WTC11 (cell line): ENCODE results near the gene SEC16A. TPM values are rescaled to one million over a fixed set of nuclear protein-coding genes. Genes with fewer than 3 reads are reported as not detected.

Experiments used
- ATAC-seq: fragments of 200-7000 bp; cut with Tn5 transposase; 2 replicates; pipeline ENCODE4 v1.10.0; 2021; ENCODE audit warnings: mild to moderate bottlenecking, moderate library complexity
- CTCF ChIA-PET: fragments of 300-600 bp; sonication (Branson Sonifier 250); formaldehyde crosslinking; loops from one replicate; lab custom pipeline; 2021; ENCODE audit warnings: antibody characterized with exemption; lab: Charles Lee
- POLR2A ChIA-PET: fragments of 350-600 bp; sonication (Branson Sonifier 250); formaldehyde crosslinking; loops from one replicate; lab custom pipeline; 2021; ENCODE audit warnings: antibody characterized with exemption; lab: Charles Lee
- DNase-seq: peaks from one replicate; pipeline ENCODE4 v3.0.0; 2021; ENCODE audit warnings: low spot score
- H3K27ac Mint-ChIP-seq: 2 replicates; pipeline ENCODE4 v1.8.0; 2021; ENCODE audit warnings: mixed read lengths
- H3K27me3 Mint-ChIP-seq: 2 replicates; pipeline ENCODE4 v1.8.0; 2021; ENCODE audit warnings: low read depth, mild to moderate bottlenecking, moderate library complexity, mixed read lengths
- H3K36me3 Mint-ChIP-seq: 2 replicates; pipeline ENCODE4 v1.8.0; 2021; ENCODE audit warnings: mixed read lengths
- H3K4me1 Mint-ChIP-seq: 2 replicates; pipeline ENCODE4 v1.8.0; 2022; ENCODE audit warnings: mixed read lengths
- H3K4me3 Mint-ChIP-seq: 2 replicates; pipeline ENCODE4 v1.8.0; 2021; ENCODE audit warnings: mild to moderate bottlenecking, moderate library complexity, mixed read lengths
- H3K9me3 Mint-ChIP-seq: 2 replicates; pipeline ENCODE4 v1.8.0; 2021; ENCODE audit warnings: mixed read lengths
- CBFB ChIP-seq: sonication (generic); formaldehyde crosslinking; IDR thresholded peaks from 2 replicates; pipeline ENCODE4 v1.8.1; 2022; ENCODE audit warnings: mild to moderate bottlenecking, low read depth, missing genetic modification reagents
- KAT7 ChIP-seq: sonication (generic); formaldehyde crosslinking; IDR thresholded peaks from 2 replicates; pipeline ENCODE4 v1.8.1; 2023; ENCODE audit warnings: missing genetic modification reagents, mild to moderate bottlenecking, borderline replicate concordance
- MXD4 ChIP-seq: fragments of 250-450 bp; sonication (Bioruptor Pico); IDR thresholded peaks from 2 replicates; pipeline ENCODE4 v1.8.0; 2021; ENCODE audit warnings: mild to moderate bottlenecking, moderate library complexity, borderline replicate concordance
- NFATC4 ChIP-seq: fragments of 250-450 bp; sonication (Bioruptor Pico); IDR thresholded peaks from 2 replicates; pipeline ENCODE4 v1.9.0; 2021; ENCODE audit warnings: mild to moderate bottlenecking
- SMAD4 ChIP-seq: sonication (generic); formaldehyde crosslinking; IDR thresholded peaks from 2 replicates; pipeline ENCODE4 v1.8.0; 2022; ENCODE audit warnings: mild to moderate bottlenecking, missing genetic modification reagents
- SP1 ChIP-seq: sonication (generic); formaldehyde crosslinking; conservative IDR thresholded peaks from 2 replicates; pipeline ENCODE4 v1.8.1; 2022; ENCODE audit warnings: missing genetic modification reagents
- TP53 ChIP-seq: sonication (generic); formaldehyde crosslinking; IDR thresholded peaks from 2 replicates; pipeline ENCODE4 v1.8.1; 2023; ENCODE audit warnings: mild to moderate bottlenecking, missing genetic modification reagents
- ZNF121 ChIP-seq: sonication (generic); formaldehyde crosslinking; IDR thresholded peaks from 2 replicates; pipeline ENCODE4 v1.8.0; 2023; ENCODE audit warnings: missing genetic modification reagents
- ZNF219 ChIP-seq: sonication (generic); formaldehyde crosslinking; IDR thresholded peaks from 2 replicates; pipeline ENCODE4 v1.8.0; 2023; ENCODE audit warnings: missing genetic modification reagents, mild to moderate bottlenecking, borderline replicate concordance
- ZNF263 ChIP-seq: sonication (generic); formaldehyde crosslinking; IDR thresholded peaks from 2 replicates; pipeline ENCODE4 v1.8.1; 2022; ENCODE audit warnings: low read depth, mild to moderate bottlenecking, moderate library complexity, missing genetic modification reagents
- total RNA-seq: library from RNA; stranded (reverse); gene quantifications from 3 replicates; pipeline ENCODE4 v1.2.3, GENCODE V29; 2021
- TF ChIP-seq, protein P1 (sequence below): sonication (generic); formaldehyde crosslinking; IDR thresholded peaks from 2 replicates; pipeline ENCODE4 v1.8.1; 2022; ENCODE audit warnings: low read depth, missing genetic modification reagents, borderline replicate concordance
- TF ChIP-seq, protein P2 (sequence below): sonication (generic); formaldehyde crosslinking; IDR thresholded peaks from 2 replicates; pipeline ENCODE4 v1.8.1; 2023; ENCODE audit warnings: mild to moderate bottlenecking, moderate library complexity, missing genetic modification reagents
- TF ChIP-seq, protein P3 (sequence below): sonication (generic); formaldehyde crosslinking; IDR thresholded peaks from 2 replicates; pipeline ENCODE4 v1.8.1; 2023; ENCODE audit warnings: mild to moderate bottlenecking, missing genetic modification reagents, borderline replicate concordance
- TF ChIP-seq, protein P4 (sequence below): fragments of 250-450 bp; sonication (Bioruptor Pico); IDR thresholded peaks from 2 replicates; pipeline ENCODE4 v1.9.0; 2021; ENCODE audit warnings: moderate library complexity, mild to moderate bottlenecking, inconsistent platforms, borderline replicate concordance
- TF ChIP-seq, protein P5 (sequence below): sonication (generic); formaldehyde crosslinking; IDR thresholded peaks from 2 replicates; pipeline ENCODE4 v1.8.1; 2022; ENCODE audit warnings: mild to moderate bottlenecking, moderate library complexity, missing genetic modification reagents
- TF ChIP-seq, protein P6 (sequence below): sonication (generic); formaldehyde crosslinking; IDR thresholded peaks from 2 replicates; pipeline ENCODE4 v1.8.1; 2023; ENCODE audit warnings: mild to moderate bottlenecking, missing genetic modification reagents
- TF ChIP-seq, protein P7 (sequence below): sonication (generic); formaldehyde crosslinking; IDR thresholded peaks from 2 replicates; pipeline ENCODE4 v1.8.0; 2022; ENCODE audit warnings: mild to moderate bottlenecking, missing genetic modification reagents
- TF ChIP-seq, protein P8 (sequence below): fragments of 250-450 bp; sonication (Bioruptor Pico); conservative IDR thresholded peaks from 2 replicates; pipeline ENCODE4 v1.9.0; 2021; ENCODE audit warnings: mild to moderate bottlenecking

Gene SEC16A
- total RNA-seq, 1 experiment from 2014 or later, result 70.9 TPM

DNA sequence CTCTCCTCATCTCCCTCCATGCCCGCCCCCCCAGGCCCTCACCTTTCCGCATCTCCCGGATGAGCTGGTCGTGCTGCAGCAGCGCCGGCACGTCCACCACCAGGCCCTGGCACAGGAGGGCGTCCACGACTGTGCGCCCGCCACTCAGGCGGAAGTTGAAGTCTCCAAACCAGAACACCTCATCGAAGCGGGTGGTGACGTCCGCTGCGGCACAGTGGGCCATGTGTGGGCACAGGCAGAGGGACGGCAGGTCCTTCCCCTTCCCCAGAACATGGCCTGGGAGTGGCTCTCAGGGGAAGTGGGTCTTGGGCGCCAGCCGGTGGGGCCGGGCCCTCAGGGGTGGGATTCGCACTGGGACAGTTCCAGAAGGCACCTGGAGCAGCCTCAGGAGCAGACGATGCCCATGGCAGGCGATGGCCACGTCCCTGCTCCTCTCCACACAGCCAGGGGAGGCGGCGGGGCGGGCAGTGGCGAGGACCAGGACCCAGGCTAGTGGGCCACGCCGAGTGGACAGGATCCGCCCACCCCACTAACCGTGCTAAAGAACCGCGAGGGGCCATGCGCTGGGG is 51.0 kb downstream of the SEC16A start:
- ChIA-PET POLR2A (no interaction called here), CTCF (no interaction called here)
- no peaks in the 10 kb centered on the region for H3K9me3 Mint-ChIP-seq
- DNase-seq (no peak), ATAC-seq (no peak)
- peaks cover 3% of the 10 kb centered on the region for H3K4me1 Mint-ChIP-seq
- H3K36me3 Mint-ChIP-seq, result peaks cover 2% of the 10 kb centered on the region; the same call in 1 of the 2 replicates
- no peak overlapping the region for H3K27ac Mint-ChIP-seq
- no peak for TF ChIP-seq ZNF263 (CRISPR knock-in tag)
- H3K4me3 Mint-ChIP-seq, result no peak overlapping the region
- no peaks in the 10 kb centered on the region for H3K27me3 Mint-ChIP-seq

DNA sequence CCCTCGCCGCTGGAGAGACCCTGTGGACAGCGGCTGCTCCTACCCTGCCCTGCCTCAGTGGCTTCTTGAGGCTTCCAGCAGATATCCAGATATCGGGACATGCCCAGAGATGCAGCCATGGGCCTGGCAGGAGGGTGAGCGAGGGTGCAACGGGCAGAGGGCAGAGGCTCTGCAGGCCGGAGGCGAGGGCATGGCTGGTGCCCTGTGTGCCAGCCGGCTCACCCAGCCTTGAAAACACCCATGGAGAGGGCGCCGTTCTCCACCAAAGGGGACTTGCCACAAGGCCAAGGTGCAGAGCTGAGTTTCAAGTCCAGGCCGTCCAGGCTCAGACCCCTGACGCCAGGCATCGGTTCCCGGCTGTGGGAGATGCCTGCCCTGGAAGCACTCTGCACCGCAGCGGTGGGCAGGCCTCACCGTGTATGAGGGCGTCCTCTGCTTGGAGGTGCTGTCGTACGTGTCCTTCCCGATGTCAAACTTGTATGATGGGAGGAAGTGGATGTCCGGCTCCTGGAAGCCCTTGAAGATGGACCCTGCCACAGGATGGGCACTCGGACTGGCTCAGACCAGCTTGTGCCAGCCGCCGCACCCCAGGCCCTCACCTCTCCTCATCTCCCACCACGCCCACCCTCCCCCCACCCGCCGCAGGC is 52.1 kb downstream of the SEC16A start:
- no peaks in the 10 kb centered on the region for H3K27me3 Mint-ChIP-seq
- DNase-seq, result no peak
- H3K27ac Mint-ChIP-seq, result no peak overlapping the region
- no peak for ATAC-seq
- no peaks in the 10 kb centered on the region for H3K9me3 Mint-ChIP-seq
- ChIA-PET CTCF (interaction anchor here (1.0 to 1.3 kb wide), 4 partner anchors 8 to 213 kb away, joined by 3 to 5 read pairs (median 3); no protein-coding TSS in a partner anchor), POLR2A (no interaction called here)
- H3K4me3 Mint-ChIP-seq, result no peak overlapping the region
- no peaks in the 10 kb centered on the region for H3K36me3 Mint-ChIP-seq
- H3K4me1 Mint-ChIP-seq, result no peaks in the 10 kb centered on the region
- no peak for TF ChIP-seq ZNF121 (CRISPR knock-in tag)
- TF ChIP-seq, protein P1, sequence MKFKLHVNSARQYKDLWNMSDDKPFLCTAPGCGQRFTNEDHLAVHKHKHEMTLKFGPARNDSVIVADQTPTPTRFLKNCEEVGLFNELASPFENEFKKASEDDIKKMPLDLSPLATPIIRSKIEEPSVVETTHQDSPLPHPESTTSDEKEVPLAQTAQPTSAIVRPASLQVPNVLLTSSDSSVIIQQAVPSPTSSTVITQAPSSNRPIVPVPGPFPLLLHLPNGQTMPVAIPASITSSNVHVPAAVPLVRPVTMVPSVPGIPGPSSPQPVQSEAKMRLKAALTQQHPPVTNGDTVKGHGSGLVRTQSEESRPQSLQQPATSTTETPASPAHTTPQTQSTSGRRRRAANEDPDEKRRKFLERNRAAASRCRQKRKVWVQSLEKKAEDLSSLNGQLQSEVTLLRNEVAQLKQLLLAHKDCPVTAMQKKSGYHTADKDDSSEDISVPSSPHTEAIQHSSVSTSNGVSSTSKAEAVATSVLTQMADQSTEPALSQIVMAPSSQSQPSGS, result no peak
- TF ChIP-seq, protein P2, sequence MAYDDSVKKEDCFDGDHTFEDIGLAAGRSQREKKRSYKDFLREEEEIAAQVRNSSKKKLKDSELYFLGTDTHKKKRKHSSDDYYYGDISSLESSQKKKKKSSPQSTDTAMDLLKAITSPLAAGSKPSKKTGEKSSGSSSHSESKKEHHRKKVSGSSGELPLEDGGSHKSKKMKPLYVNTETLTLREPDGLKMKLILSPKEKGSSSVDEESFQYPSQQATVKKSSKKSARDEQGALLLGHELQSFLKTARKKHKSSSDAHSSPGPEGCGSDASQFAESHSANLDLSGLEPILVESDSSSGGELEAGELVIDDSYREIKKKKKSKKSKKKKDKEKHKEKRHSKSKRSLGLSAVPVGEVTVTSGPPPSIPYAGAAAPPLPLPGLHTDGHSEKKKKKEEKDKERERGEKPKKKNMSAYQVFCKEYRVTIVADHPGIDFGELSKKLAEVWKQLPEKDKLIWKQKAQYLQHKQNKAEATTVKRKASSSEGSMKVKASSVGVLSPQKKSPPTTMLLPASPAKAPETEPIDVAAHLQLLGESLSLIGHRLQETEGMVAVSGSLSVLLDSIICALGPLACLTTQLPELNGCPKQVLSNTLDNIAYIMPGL, result no peak
- TF ChIP-seq, protein P3, sequence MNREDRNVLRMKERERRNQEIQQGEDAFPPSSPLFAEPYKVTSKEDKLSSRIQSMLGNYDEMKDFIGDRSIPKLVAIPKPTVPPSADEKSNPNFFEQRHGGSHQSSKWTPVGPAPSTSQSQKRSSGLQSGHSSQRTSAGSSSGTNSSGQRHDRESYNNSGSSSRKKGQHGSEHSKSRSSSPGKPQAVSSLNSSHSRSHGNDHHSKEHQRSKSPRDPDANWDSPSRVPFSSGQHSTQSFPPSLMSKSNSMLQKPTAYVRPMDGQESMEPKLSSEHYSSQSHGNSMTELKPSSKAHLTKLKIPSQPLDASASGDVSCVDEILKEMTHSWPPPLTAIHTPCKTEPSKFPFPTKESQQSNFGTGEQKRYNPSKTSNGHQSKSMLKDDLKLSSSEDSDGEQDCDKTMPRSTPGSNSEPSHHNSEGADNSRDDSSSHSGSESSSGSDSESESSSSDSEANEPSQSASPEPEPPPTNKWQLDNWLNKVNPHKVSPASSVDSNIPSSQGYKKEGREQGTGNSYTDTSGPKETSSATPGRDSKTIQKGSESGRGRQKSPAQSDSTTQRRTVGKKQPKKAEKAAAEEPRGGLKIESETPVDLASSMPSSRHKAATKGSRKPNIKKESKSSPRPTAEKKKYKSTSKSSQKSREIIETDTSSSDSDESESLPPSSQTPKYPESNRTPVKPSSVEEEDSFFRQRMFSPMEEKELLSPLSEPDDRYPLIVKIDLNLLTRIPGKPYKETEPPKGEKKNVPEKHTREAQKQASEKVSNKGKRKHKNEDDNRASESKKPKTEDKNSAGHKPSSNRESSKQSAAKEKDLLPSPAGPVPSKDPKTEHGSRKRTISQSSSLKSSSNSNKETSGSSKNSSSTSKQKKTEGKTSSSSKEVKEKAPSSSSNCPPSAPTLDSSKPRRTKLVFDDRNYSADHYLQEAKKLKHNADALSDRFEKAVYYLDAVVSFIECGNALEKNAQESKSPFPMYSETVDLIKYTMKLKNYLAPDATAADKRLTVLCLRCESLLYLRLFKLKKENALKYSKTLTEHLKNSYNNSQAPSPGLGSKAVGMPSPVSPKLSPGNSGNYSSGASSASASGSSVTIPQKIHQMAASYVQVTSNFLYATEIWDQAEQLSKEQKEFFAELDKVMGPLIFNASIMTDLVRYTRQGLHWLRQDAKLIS (CRISPR knock-in tag), result no peak
- TF ChIP-seq KAT7, result no peak
- no peak for TF ChIP-seq SMAD4 (CRISPR knock-in tag)
- TF ChIP-seq, protein P4, sequence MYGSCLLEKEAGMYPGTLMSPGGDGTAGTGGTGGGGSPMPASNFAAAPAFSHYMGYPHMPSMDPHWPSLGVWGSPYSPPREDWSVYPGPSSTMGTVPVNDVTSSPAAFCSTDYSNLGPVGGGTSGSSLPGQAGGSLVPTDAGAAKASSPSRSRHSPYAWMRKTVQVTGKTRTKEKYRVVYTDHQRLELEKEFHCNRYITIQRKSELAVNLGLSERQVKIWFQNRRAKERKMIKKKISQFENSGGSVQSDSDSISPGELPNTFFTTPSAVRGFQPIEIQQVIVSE (CRISPR knock-in tag), result no peak
- no peak for TF ChIP-seq SP1 (CRISPR knock-in tag)
- TF ChIP-seq NFATC4 (CRISPR knock-in tag), result no peak
- TF ChIP-seq, protein P5, sequence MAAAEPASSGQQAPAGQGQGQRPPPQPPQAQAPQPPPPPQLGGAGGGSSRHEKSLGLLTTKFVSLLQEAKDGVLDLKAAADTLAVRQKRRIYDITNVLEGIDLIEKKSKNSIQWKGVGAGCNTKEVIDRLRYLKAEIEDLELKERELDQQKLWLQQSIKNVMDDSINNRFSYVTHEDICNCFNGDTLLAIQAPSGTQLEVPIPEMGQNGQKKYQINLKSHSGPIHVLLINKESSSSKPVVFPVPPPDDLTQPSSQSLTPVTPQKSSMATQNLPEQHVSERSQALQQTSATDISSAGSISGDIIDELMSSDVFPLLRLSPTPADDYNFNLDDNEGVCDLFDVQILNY (CRISPR knock-in tag), result no peak
- TF ChIP-seq MXD4 (CRISPR knock-in tag), result no peak
- TF ChIP-seq CBFB, result no peak
- TF ChIP-seq TP53 (CRISPR knock-in tag), result no peak
- no peak for TF ChIP-seq ZNF219
- TF ChIP-seq, protein P6, sequence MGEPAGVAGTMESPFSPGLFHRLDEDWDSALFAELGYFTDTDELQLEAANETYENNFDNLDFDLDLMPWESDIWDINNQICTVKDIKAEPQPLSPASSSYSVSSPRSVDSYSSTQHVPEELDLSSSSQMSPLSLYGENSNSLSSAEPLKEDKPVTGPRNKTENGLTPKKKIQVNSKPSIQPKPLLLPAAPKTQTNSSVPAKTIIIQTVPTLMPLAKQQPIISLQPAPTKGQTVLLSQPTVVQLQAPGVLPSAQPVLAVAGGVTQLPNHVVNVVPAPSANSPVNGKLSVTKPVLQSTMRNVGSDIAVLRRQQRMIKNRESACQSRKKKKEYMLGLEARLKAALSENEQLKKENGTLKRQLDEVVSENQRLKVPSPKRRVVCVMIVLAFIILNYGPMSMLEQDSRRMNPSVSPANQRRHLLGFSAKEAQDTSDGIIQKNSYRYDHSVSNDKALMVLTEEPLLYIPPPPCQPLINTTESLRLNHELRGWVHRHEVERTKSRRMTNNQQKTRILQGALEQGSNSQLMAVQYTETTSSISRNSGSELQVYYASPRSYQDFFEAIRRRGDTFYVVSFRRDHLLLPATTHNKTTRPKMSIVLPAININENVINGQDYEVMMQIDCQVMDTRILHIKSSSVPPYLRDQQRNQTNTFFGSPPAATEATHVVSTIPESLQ (CRISPR knock-in tag), result no peak
- no peak for TF ChIP-seq ZNF263 (CRISPR knock-in tag)
- TF ChIP-seq, protein P7, sequence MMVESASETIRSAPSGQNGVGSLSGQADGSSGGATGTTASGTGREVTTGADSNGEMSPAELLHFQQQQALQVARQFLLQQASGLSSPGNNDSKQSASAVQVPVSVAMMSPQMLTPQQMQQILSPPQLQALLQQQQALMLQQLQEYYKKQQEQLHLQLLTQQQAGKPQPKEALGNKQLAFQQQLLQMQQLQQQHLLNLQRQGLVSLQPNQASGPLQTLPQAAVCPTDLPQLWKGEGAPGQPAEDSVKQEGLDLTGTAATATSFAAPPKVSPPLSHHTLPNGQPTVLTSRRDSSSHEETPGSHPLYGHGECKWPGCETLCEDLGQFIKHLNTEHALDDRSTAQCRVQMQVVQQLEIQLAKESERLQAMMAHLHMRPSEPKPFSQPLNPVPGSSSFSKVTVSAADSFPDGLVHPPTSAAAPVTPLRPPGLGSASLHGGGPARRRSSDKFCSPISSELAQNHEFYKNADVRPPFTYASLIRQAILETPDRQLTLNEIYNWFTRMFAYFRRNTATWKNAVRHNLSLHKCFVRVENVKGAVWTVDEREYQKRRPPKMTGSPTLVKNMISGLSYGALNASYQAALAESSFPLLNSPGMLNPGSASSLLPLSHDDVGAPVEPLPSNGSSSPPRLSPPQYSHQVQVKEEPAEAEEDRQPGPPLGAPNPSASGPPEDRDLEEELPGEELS (CRISPR knock-in tag), result no peak
- TF ChIP-seq, protein P8, sequence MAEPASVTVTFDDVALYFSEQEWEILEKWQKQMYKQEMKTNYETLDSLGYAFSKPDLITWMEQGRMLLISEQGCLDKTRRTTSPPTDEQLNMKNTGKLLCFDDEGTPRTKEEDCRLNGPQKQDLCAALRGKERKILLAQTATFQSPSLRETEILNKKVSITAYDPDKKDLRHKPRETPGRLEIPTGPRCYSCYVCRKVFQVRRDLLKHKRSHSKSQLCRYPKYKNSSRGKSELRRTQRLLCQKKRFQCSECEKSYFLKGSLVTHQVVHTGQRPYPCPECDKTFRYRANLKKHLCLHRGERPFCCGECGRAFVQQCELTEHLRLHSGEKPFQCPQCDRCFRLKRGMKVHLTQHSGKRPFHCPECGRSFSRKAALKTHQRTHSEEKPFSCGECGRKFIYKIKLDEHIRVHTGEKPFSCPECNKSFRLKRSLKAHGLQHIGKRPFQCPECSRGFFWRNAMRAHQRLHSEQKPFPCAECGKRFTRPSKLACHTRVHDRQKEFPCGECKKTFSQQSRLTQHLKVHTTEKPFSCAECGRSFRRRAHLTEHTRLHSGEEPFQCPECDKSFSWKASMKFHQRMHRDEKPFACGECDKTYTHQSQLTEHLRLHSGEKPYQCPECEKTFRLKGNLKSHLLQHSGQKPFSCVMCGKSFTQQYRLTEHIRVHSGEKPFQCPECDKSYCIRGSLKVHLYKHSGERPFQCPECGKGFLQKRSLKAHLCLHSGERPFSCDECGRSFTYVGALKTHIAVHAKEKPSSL (CRISPR knock-in tag), result no peak
